ENCODE results near the gene MYNN.

Gene MYNN

GRCh38 chr3:169777822-169778221 is 4.6 kb downstream of the MYNN start:
- no peak for DNase-seq (ENCODE audit: low read depth)

- DNase-seq (ENCODE audit: low read depth) = no peak
Measured at GRCh38 chr3:169780742-169781141, 7.5 kb downstream of the MYNN start.

- DNase-seq (ENCODE audit: low read depth) = no peak
Measured at GRCh38 chr3:169781209-169781855, 8.1 kb downstream of the MYNN start.

- DNase-seq (ENCODE audit: low read depth) = no peak
Measured at GRCh38 chr3:169787120-169787519, 13.9 kb downstream of the MYNN start.

- no peak for DNase-seq (ENCODE audit: low read depth)
Measured at GRCh38 chr3:169787791-169788190, 14.6 kb downstream of the MYNN start.

GRCh38 chr3:169790219-169790618 is 17.0 kb downstream of the MYNN start:
- no peak for DNase-seq (ENCODE audit: low read depth)

- DNase-seq (ENCODE audit: low read depth) = no peak
Measured at GRCh38 chr3:169790687-169791429, 17.7 kb downstream of the MYNN start.

GRCh38 chr3:169792359-169792758 is 19.2 kb downstream of the MYNN start:
- DNase-seq (ENCODE audit: low read depth) = no peak

- no peak for DNase-seq (ENCODE audit: low read depth)
Measured at GRCh38 chr3:169804681-169805080, 31.5 kb downstream of the MYNN start.

GRCh38 chr3:169809230-169809795 is 36.1 kb downstream of the MYNN start:
- DNase-seq (ENCODE audit: low read depth) = no peak

- no peak for DNase-seq (ENCODE audit: low read depth)
Measured at GRCh38 chr3:169811631-169812331, 38.6 kb downstream of the MYNN start.

GRCh38 chr3:169812332-169813235 is 39.4 kb downstream of the MYNN start, which contains the start of the genes LRRC34 and LRRIQ4:
TSS of gene LRRC34 (minus strand) at chr3:169812904. CDS start at chr3:169812548, 356 bp downstream.
TSS of gene LRRIQ4 (plus strand) at chr3:169812870. CDS start at chr3:169821922, 9,052 bp downstream.
- DNase-seq (ENCODE audit: low read depth) = peak; percentile 46

- DNase-seq (ENCODE audit: low read depth) = no peak
Measured at GRCh38 chr3:169813278-169813677, 40.1 kb downstream of the MYNN start.

GRCh38 chr3:169813757-169814517 is 40.7 kb downstream of the MYNN start:
- DNase-seq (ENCODE audit: low read depth) = peak; percentile 59

GRCh38 chr3:169815590-169816150 is 42.5 kb downstream of the MYNN start:
- DNase-seq (ENCODE audit: low read depth) = no peak

GRCh38 chr3:169818316-169818715 is 45.1 kb downstream of the MYNN start:
- DNase-seq (ENCODE audit: low read depth) = no peak

- no peak for DNase-seq (ENCODE audit: low read depth)
Measured at GRCh38 chr3:169822091-169822490, 48.9 kb downstream of the MYNN start.

GRCh38 chr3:169822540-169822939 is 49.3 kb downstream of the MYNN start:
- no peak for DNase-seq (ENCODE audit: low read depth)

- no peak for DNase-seq (ENCODE audit: low read depth)
Measured at GRCh38 chr3:169822983-169823382, 49.8 kb downstream of the MYNN start.

GRCh38 chr3:169825316-169825715 is 52.1 kb downstream of the MYNN start:
- DNase-seq (ENCODE audit: low read depth) = no peak

Measured in stimulated activated CD8-positive, alpha-beta memory T cell treated with anti-CD3 and anti-CD28 coated beads, Interleukin-12 subunit alpha, Interleukin-12 subunit beta, amount 100 ng/mL, for 4 hours (primary cell).